ENCODE results near the gene AKR1B1. TPM values are rescaled to one million over a fixed set of nuclear protein-coding genes. Genes with fewer than 3 reads are reported as not detected.

AKR1B1 gene
- total RNA-seq (48.9 and 55.7 TPM in 2 replicates), polyA plus RNA-seq (158 and 173 TPM in 2 replicates)

- Histone ChIP-seq H3K4me3 (peak within 1 kb of the TSS; percentile 88), H3K36me3 (no peaks in the 10 kb centered on the region), H3K27me3 (no peaks in the 10 kb centered on the region), H3K27ac (no peak within 1 kb of the TSS), H3K4me1 (ENCODE audit: low read depth) (peaks cover 6% of the 10 kb centered on the region), H3K9me3 (ENCODE audit: low read depth) (no peaks in the 10 kb centered on the region)
- DNase-seq (ENCODE audit: low read depth in 1 of 2, low spot score in 1 of 2): peak; percentile 95 to 96
- TF ChIP-seq CTCF (IDR thresholded peaks at IDR 0.05; ENCODE audit: low read depth, low read length): peak; percentile 68
Observed at GRCh38 chr7:134458806-134459698, at the start of gene AKR1B1. Gene AKR1B1, minus strand, starts transcription at chr7:134459100. Its CDS starts 38 bp downstream, at chr7:134459062.

GRCh38 chr7:134505856-134506255 is 47.0 kb upstream of the AKR1B1 start:
- Histone ChIP-seq H3K4me1 (ENCODE audit: low read depth) (no peaks in the 10 kb centered on the region), H3K27ac (no peak overlapping the region)

GRCh38 chr7:134504660-134505164 is 45.8 kb upstream of the AKR1B1 start:
- Histone ChIP-seq H3K9me3 (ENCODE audit: low read depth) (no peaks in the 10 kb centered on the region), H3K4me3 (no peak overlapping the region), H3K36me3 (no peaks in the 10 kb centered on the region), H3K27ac (no peak overlapping the region), H3K4me1 (ENCODE audit: low read depth) (no peaks in the 10 kb centered on the region), H3K27me3 (no peaks in the 10 kb centered on the region)
- no peak for TF ChIP-seq CTCF (IDR thresholded peaks at IDR 0.05; ENCODE audit: low read depth, low read length)
- no peak for DNase-seq (ENCODE audit: low read depth in 1 of 2, low spot score in 1 of 2)

More at GRCh38 chr7:134505856-134506255, 47.0 kb upstream of the AKR1B1 start:
- no peaks in the 10 kb centered on the region for H3K27me3 ChIP-seq
- no peak for DNase-seq (ENCODE audit: low read depth in 1 of 2, low spot score in 1 of 2)
- no peak overlapping the region for H3K4me3 ChIP-seq
- no peaks in the 10 kb centered on the region for H3K36me3 ChIP-seq
- H3K9me3 ChIP-seq (ENCODE audit: low read depth): no peaks in the 10 kb centered on the region
- TF ChIP-seq CTCF (IDR thresholded peaks at IDR 0.05; ENCODE audit: low read depth, low read length): no peak

- DNase-seq (ENCODE audit: low read depth in 1 of 2, low spot score in 1 of 2): peak in 1 of 2 donors; percentile 85
- Histone ChIP-seq H3K4me1 (ENCODE audit: low read depth) (no peaks in the 10 kb centered on the region), H3K36me3 (no peaks in the 10 kb centered on the region), H3K4me3 (no peak overlapping the region), H3K9me3 (ENCODE audit: low read depth) (no peaks in the 10 kb centered on the region), H3K27ac (no peak overlapping the region), H3K27me3 (no peaks in the 10 kb centered on the region)
- no peak for TF ChIP-seq CTCF (IDR thresholded peaks at IDR 0.05; ENCODE audit: low read depth, low read length)
Observed at GRCh38 chr7:134502463-134503371, 43.8 kb upstream of the AKR1B1 start.

- no peaks in the 10 kb centered on the region for H3K9me3 ChIP-seq (ENCODE audit: low read depth)
- DNase-seq (ENCODE audit: low read depth in 1 of 2, low spot score in 1 of 2): no peak
- H3K27ac ChIP-seq: no peak overlapping the region
- no peaks in the 10 kb centered on the region for H3K36me3 ChIP-seq
- H3K4me1 ChIP-seq (ENCODE audit: low read depth): no peaks in the 10 kb centered on the region
- H3K4me3 ChIP-seq: no peak overlapping the region
- no peaks in the 10 kb centered on the region for H3K27me3 ChIP-seq
- TF ChIP-seq CTCF (IDR thresholded peaks at IDR 0.05; ENCODE audit: low read depth, low read length): no peak
Observed at GRCh38 chr7:134500982-134501381, 42.1 kb upstream of the AKR1B1 start.

All from cardiac muscle cell (in vitro differentiated cells and primary cell).